ENCODE data around the gene NPTN.

Gene NPTN

GRCh38 chr15:73599934-73600333 is 33.3 kb downstream of the NPTN start:
- Histone ChIP-seq H3K4me3 (ENCODE audit: low read depth, low read length, poor library complexity, severe bottlenecking) (no peak overlapping the region), H3K9ac (ENCODE audit: low read length) (no peak overlapping the region), H3K9me3 (ENCODE audit: low read length) (no peaks in the 10 kb centered on the region), H3K9me2 (ENCODE audit: low read depth, low read length) (no peaks in the 10 kb centered on the region), H3F3A (ENCODE audit: insufficient read depth, low read length) (no peaks in the 10 kb centered on the region), H3K4me2 (ENCODE audit: low read length) (no peak overlapping the region), H2AFZ (ENCODE audit: low read length) (no peak overlapping the region), H3K27ac (ENCODE audit: low read depth, low read length, poor library complexity, severe bottlenecking) (no peak overlapping the region), H3K79me2 (ENCODE audit: insufficient read depth, low read length) (peaks cover 27% of the 10 kb centered on the region), H3K27me3 (ENCODE audit: insufficient read depth, low read length) (no peaks in the 10 kb centered on the region), H3K4me1 (ENCODE audit: insufficient read depth, low read length, severe bottlenecking) (peaks cover 11% of the 10 kb centered on the region), H3K36me3 (ENCODE audit: insufficient read depth, low read length) (no peaks in the 10 kb centered on the region), H4K20me1 (ENCODE audit: insufficient read depth, low read length) (no peaks in the 10 kb centered on the region)
- TF ChIP-seq CTCF (IDR thresholded peaks at IDR 0.05; ENCODE audit: low read length) (no peak), EZH2 (IDR thresholded peaks at IDR 0.05; ENCODE audit: borderline replicate concordance, low read length) (no peak)

- Histone ChIP-seq H3K9ac (ENCODE audit: low read length) (no peak overlapping the region), H3K79me2 (ENCODE audit: insufficient read depth, low read length) (peaks cover 21% of the 10 kb centered on the region; the same call in 1 of the 2 replicates), H3K27me3 (ENCODE audit: insufficient read depth, low read length) (no peaks in the 10 kb centered on the region), H3K27ac (ENCODE audit: low read depth, low read length, poor library complexity, severe bottlenecking) (no peak overlapping the region), H3K4me1 (ENCODE audit: insufficient read depth, low read length, severe bottlenecking) (peaks cover 11% of the 10 kb centered on the region), H4K20me1 (ENCODE audit: insufficient read depth, low read length) (no peaks in the 10 kb centered on the region), H3K36me3 (ENCODE audit: insufficient read depth, low read length) (no peaks in the 10 kb centered on the region), H3K4me3 (ENCODE audit: low read depth, low read length, poor library complexity, severe bottlenecking) (no peak overlapping the region), H2AFZ (ENCODE audit: low read length) (no peak overlapping the region), H3K9me2 (ENCODE audit: low read depth, low read length) (no peaks in the 10 kb centered on the region), H3K4me2 (ENCODE audit: low read length) (no peak overlapping the region), H3K9me3 (ENCODE audit: low read length) (no peaks in the 10 kb centered on the region), H3F3A (ENCODE audit: insufficient read depth, low read length) (no peaks in the 10 kb centered on the region)
- TF ChIP-seq EZH2 (IDR thresholded peaks at IDR 0.05; ENCODE audit: borderline replicate concordance, low read length) (no peak), CTCF (IDR thresholded peaks at IDR 0.05; ENCODE audit: low read length) (no peak)
Measured at GRCh38 chr15:73598530-73599160, 34.5 kb downstream of the NPTN start.

GRCh38 chr15:73597036-73597638 is 36.1 kb downstream of the NPTN start:
- Histone ChIP-seq H3K4me1 (ENCODE audit: insufficient read depth, low read length, severe bottlenecking) (peaks cover 11% of the 10 kb centered on the region), H3K27me3 (ENCODE audit: insufficient read depth, low read length) (no peaks in the 10 kb centered on the region), H3K9ac (ENCODE audit: low read length) (no peak overlapping the region), H3K9me3 (ENCODE audit: low read length) (no peaks in the 10 kb centered on the region), H3K4me3 (ENCODE audit: low read depth, low read length, poor library complexity, severe bottlenecking) (no peak overlapping the region), H3K79me2 (ENCODE audit: insufficient read depth, low read length) (peaks cover 21% of the 10 kb centered on the region; the same call in 1 of the 2 replicates), H3F3A (ENCODE audit: insufficient read depth, low read length) (no peaks in the 10 kb centered on the region), H3K36me3 (ENCODE audit: insufficient read depth, low read length) (no peaks in the 10 kb centered on the region), H3K27ac (ENCODE audit: low read depth, low read length, poor library complexity, severe bottlenecking) (no peak overlapping the region), H3K9me2 (ENCODE audit: low read depth, low read length) (no peaks in the 10 kb centered on the region), H3K4me2 (ENCODE audit: low read length) (no peak overlapping the region), H2AFZ (ENCODE audit: low read length) (no peak overlapping the region), H4K20me1 (ENCODE audit: insufficient read depth, low read length) (no peaks in the 10 kb centered on the region)
- TF ChIP-seq CTCF (IDR thresholded peaks at IDR 0.05; ENCODE audit: low read length) (no peak), EZH2 (IDR thresholded peaks at IDR 0.05; ENCODE audit: borderline replicate concordance, low read length) (no peak)

Data from OCI-LY1 (cell line).